ENCODE data around the gene AGBL5.
A peak's percentile ranks its signal among the peaks of the same experiment; 100 is the strongest.

AGBL5 gene, protein sequence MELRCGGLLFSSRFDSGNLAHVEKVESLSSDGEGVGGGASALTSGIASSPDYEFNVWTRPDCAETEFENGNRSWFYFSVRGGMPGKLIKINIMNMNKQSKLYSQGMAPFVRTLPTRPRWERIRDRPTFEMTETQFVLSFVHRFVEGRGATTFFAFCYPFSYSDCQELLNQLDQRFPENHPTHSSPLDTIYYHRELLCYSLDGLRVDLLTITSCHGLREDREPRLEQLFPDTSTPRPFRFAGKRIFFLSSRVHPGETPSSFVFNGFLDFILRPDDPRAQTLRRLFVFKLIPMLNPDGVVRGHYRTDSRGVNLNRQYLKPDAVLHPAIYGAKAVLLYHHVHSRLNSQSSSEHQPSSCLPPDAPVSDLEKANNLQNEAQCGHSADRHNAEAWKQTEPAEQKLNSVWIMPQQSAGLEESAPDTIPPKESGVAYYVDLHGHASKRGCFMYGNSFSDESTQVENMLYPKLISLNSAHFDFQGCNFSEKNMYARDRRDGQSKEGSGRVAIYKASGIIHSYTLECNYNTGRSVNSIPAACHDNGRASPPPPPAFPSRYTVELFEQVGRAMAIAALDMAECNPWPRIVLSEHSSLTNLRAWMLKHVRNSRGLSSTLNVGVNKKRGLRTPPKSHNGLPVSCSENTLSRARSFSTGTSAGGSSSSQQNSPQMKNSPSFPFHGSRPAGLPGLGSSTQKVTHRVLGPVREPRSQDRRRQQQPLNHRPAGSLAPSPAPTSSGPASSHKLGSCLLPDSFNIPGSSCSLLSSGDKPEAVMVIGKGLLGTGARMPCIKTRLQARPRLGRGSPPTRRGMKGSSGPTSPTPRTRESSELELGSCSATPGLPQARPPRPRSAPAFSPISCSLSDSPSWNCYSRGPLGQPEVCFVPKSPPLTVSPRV

DNA sequence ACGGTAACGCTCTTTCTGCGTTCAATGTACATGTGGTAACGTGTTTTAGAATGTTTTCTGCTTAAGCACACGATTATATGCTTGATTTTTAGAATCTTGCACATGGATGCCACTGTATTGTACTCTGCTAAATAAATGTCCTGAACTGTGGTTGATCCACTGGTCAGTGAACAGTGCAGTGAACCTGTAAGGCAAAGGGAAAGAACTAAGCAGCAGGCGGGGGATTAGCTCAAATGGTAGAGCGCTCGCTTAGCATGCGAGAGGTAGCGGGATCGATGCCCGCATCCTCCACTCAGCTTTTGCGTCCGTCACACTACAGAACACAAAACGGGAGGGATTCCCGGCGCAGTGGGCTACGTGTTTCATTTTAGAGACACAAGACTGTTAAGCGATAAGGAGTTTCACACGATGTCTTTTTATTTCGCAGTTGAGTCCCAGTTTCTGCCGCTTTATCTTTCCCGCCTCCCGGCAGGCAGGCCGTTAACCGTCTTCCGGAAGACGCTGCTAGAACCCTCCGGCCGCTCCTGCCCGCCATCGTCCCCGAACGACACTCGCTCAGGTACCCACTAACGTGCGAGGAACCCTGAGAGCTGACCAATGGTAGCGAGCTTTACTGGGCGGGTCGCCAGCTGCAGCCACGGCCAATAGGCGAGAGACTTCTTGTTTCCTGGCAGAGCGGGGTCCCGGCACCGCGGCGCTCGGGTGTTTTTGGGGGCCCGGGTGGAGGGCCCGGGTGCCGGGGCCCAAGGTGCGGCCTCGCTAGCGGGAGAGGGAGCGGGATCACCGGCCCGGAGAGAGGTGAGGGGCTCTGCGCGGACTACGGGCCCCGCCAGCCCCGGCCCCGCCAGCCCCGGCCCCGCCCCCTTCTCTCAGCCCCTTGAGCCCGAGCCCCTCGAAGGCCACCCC lies at the start of gene AGBL5:
Gene AGBL5, plus strand, starts transcription at position 673 of the 906 bp plus-strand sequence. CDS start 1,291 bp downstream, outside the sequence.
- peak; percentile 98 for DNase-seq

GRCh38 chr2:27001950-27002349 lies 49.5 kb upstream of the AGBL5 start:
- DNase-seq: no peak

- no peak for DNase-seq
Observed at GRCh38 chr2:27003007-27003406, 48.5 kb upstream of the AGBL5 start.

- DNase-seq: no peak
Observed at GRCh38 chr2:27003857-27004256, 47.6 kb upstream of the AGBL5 start.

- DNase-seq: no peak
Observed at GRCh38 chr2:27006602-27007415, 44.7 kb upstream of the AGBL5 start.

- DNase-seq: no peak
Observed at GRCh38 chr2:27007416-27008374, 43.8 kb upstream of the AGBL5 start.

GRCh38 chr2:27008678-27009077 lies 42.8 kb upstream of the AGBL5 start:
- no peak for DNase-seq

GRCh38 chr2:27009083-27009482 lies 42.4 kb upstream of the AGBL5 start:
- DNase-seq: no peak

- DNase-seq: no peak
Observed at GRCh38 chr2:27009716-27010115, 41.8 kb upstream of the AGBL5 start.

DNA sequence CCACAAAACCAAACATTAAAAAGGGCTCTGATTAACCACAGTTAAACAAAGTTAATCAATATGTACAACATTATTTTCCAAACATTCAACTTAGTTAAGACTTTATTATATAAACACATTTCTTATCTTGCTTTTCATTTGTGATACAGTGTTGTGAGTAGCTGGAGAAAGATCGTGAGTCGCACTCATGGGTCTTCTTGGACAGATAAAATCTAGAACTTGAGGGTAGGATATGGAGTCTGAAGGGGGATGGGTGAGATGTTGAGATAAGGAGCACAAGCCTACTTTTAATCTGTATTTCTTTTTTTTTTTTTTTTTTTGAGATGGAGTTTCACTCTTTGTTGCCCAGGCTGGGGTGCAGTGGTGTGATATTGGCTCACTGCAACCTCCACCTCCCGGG lies 41.3 kb upstream of the AGBL5 start:
- no peak for DNase-seq

DNA sequence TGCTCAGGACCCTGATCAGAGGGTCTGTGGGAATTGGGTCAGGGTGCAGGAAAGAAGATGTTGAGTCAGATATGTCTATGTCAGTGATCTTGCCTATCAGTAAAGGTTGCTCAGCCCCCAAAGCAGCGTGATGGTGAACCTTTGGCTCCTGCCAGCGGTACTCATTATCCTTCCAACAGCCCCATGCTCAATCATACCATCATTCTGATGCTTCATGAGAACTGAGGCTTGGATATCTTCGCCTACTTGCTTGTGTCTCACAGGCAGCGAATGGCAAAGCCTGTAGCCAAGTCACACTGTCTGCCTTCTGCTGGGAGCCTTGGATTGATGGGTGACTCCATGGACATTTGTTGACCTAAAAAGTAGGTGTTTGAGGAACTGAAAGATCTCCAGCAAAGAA lies 37.7 kb upstream of the AGBL5 start:
- no peak for DNase-seq

DNA sequence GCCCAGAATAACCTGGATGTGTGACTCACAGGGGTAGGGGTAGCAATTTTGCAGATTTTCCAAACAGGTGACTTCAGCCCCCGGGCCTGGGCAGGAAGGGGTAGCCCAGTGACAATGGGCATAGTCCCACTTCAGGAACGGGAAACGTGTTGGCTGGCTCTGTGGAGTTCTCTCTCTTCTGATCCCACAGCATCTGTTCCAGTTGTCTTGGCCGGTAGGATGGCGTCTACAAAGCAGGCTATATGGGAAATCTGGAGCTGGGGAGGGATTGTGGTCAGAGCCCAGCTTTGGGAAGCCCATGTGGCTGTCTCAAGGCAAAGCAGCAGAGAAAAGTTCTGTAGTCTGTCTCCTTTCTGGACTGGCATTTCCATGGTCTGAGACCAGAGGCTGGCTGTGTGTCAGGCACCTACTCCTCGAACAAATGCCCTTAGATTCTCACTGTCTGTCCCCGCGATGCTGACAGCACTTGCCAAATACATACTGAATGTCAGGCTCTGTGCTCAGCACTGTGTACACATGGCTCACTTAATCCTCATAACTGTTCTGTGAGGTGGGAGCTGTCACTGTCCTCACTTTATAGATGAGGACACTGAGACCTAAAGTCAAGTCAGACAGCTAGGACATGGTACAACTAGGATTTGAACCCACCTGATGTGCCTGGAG lies 36.6 kb upstream of the AGBL5 start:
- no peak for DNase-seq

DNA sequence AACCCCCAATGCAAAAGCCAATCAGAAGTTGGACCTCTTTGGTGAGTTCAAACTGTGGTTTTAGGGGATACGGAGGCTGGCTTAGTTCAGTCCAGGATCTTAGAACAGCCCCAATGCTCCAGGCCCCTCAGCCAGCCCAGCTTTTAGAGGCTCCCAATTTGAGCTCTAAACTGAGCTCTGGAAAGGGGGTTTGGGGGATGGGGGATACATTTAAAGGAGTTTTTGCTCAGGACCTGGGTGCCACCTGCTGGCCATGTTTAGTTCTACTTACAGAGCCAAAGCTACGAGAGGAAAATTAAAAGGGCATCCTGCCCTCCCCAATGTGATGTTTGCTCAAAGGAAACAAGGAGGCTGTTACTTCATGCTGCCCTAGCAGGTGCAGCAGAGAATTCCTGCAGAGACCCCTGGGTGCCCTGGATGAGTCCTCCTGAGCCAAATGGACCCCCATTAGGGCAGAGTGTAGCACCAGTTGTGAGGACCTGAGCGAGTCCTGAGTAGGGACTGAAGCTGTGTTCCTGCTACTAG lies 34.6 kb upstream of the AGBL5 start:
- peak; percentile 35 for DNase-seq

- DNase-seq: no peak
Observed at GRCh38 chr2:27018142-27018541, 33.3 kb upstream of the AGBL5 start.

- no peak for DNase-seq
Observed at GRCh38 chr2:27019459-27019858, 32.0 kb upstream of the AGBL5 start.

GRCh38 chr2:27019931-27020855 lies 31.3 kb upstream of the AGBL5 start:
- no peak for DNase-seq

DNA sequence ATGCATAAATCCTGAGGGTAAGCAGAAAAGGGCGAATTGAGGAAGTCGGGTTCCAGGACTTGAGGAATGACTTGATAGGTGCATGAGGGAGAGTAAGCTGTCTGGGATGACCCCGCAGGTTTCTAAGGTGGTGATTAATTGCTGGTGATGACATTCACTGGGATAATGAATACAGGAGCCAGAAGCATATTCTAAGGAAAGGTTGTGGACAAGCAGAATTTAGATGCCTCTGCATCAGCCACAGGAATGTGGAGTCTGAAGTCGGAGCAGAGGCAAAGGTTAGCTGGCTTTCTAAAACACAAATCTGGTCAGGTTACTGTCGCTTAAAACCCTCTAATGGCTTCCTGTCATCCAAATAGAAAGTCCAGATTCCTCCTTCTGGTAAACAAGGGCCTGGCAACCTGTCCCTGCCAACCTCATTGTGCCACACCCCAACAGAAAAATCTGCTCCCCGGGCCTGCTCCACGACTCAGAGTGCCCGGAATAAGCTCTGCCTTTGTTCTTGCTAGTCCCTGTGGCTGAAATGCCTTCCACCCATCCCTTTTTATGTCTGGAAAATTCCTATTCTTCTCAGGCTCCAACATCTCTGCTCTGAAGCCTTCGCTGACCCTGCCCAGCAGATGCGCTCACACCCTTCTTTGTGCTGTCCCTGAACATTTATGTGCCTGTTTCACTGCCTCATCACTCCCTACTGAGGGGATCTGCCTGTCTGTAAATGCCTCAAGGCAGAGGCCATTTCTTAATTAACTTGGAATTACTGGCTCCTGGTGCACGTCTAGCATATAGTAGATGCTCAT lies 30.0 kb upstream of the AGBL5 start:
- DNase-seq: no peak

DNA sequence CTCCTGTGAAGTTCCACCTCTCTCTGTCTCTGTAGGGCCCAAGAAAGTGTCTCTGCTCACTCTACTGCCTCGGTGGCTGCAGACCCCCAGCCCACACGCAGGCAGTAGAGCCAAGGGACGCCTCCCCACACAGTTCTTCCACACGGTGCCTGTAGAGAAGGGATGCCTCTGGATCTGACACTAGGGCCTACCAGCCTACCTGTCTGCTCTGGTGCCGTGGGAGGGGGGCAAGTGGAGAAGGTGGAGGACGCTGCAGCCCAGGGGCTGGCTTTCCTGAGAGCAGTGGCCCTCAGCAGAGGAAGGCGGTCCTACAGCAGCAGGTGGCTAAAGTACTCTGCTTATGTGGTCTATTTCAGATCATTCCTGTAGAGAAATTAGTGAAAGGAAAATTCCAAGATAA lies 27.7 kb upstream of the AGBL5 start:
- no peak for DNase-seq
